ENCODE data around the gene TNFRSF4.

Gene TNFRSF4

GRCh38 chr1:1226566-1227362 lies 12.8 kb upstream of the TNFRSF4 start:
- DNase-seq (ENCODE audit: low read depth), result no peak
- H3K4me3 ChIP-seq (ENCODE audit: low read length), result no peak overlapping the region
- TF ChIP-seq, protein P1, sequence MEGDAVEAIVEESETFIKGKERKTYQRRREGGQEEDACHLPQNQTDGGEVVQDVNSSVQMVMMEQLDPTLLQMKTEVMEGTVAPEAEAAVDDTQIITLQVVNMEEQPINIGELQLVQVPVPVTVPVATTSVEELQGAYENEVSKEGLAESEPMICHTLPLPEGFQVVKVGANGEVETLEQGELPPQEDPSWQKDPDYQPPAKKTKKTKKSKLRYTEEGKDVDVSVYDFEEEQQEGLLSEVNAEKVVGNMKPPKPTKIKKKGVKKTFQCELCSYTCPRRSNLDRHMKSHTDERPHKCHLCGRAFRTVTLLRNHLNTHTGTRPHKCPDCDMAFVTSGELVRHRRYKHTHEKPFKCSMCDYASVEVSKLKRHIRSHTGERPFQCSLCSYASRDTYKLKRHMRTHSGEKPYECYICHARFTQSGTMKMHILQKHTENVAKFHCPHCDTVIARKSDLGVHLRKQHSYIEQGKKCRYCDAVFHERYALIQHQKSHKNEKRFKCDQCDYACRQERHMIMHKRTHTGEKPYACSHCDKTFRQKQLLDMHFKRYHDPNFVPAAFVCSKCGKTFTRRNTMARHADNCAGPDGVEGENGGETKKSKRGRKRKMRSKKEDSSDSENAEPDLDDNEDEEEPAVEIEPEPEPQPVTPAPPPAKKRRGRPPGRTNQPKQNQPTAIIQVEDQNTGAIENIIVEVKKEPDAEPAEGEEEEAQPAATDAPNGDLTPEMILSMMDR (conservative IDR thresholded peaks at IDR 0.05; ENCODE audit: low read depth, low read length), result no peak

DNA sequence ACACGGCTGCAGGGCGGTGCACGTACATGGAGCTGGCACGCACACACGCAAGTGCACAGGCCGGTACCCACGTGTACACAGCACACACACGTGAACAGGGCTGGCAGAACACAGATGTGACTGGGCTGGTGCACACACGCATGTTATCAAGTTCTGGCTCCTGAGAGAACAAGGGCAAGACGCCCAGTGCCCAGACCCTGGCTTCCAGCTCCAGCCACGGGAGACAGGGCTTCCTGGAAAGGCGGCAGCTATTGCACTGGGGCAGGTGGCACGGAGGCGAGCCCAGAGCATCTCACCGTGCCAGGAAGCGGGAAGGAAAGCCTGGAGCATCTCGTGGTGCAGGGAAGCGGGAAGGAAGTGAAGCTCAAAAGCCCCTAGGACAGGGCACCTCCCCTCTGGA lies 12.0 kb upstream of the TNFRSF4 start:
- DNase-seq (ENCODE audit: low read depth), result no peak
- TF ChIP-seq, protein P1 (conservative IDR thresholded peaks at IDR 0.05; ENCODE audit: low read depth, low read length), result no peak
- no peak overlapping the region for H3K4me3 ChIP-seq (ENCODE audit: low read length)

- TF ChIP-seq, protein P1 (conservative IDR thresholded peaks at IDR 0.05; ENCODE audit: low read depth, low read length), result no peak
- H3K4me3 ChIP-seq (ENCODE audit: low read length), result no peak overlapping the region
- no peak for DNase-seq (ENCODE audit: low read depth)
These were observed 11.4 kb upstream of the TNFRSF4 start for GRCh38 chr1:1225238-1225845.

DNA sequence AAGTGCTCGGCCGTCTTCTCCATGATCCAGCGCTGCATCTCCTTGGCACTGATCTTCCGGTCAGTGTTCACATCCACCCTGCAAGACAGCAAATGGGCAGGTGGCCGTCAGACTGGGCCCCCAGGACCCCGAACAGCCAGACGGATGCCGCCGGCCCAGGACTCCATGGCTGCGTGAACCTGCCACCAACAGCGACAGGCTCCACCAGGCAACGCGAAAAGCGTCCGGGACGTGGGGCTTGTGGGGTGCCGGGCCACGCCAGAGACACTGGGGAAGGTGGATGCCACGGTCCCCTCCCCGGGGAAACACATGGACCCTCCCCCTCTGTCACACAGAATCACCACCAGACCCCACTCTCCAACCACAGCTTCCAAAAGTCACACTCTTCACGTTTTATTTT lies 9.9 kb upstream of the TNFRSF4 start:
- H3K4me3 ChIP-seq (ENCODE audit: low read length), result no peak overlapping the region
- DNase-seq (ENCODE audit: low read depth), result no peak
- TF ChIP-seq, protein P1 (conservative IDR thresholded peaks at IDR 0.05; ENCODE audit: low read depth, low read length), result no peak

- H3K4me3 ChIP-seq (ENCODE audit: low read length), result no peak overlapping the region
- TF ChIP-seq, protein P1 (conservative IDR thresholded peaks at IDR 0.05; ENCODE audit: low read depth, low read length), result no peak
- DNase-seq (ENCODE audit: low read depth), result no peak
These were observed 9.4 kb upstream of the TNFRSF4 start for GRCh38 chr1:1223321-1223720.

DNA sequence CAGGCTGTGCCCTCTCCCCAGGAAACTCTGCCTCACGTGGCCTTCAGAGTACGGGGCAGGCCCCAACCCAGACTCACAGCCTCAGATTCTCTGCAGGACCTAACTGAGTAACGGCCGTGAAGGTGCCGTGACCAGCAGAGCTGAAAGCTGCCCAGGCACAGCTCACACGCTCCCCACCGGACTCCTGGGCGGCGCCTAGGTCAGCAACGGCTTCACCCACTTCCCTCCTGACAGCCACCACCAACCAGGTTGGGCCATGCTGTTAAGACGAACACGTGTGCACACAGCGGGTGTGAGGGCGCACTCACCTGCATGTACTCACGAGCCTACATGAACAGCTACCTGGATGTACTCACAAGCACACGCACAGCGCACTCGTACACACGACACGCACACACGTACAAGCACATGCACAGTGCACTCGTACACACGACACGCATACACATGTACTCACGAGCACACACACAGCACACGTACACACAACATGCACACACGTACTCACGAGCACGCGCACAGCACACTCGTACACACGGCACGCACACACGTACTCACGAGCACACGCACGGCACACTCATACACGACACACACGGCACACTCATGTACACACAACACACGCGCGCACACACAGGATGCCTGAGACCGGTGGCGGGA lies 8.7 kb upstream of the TNFRSF4 start:
- DNase-seq (ENCODE audit: low read depth), result no peak
- TF ChIP-seq, protein P1 (conservative IDR thresholded peaks at IDR 0.05; ENCODE audit: low read depth, low read length), result no peak
- no peak overlapping the region for H3K4me3 ChIP-seq (ENCODE audit: low read length)

All from retinal pigment epithelial cell (primary cell).